Femur (tissue), 1 donor: ENCODE data around the gene TNS4.

Source experiments
- DNase-seq: peaks from one replicate; pipeline ENCODE4 v3.0.0-alpha.2; 2017

The TNS4 gene

DNA sequence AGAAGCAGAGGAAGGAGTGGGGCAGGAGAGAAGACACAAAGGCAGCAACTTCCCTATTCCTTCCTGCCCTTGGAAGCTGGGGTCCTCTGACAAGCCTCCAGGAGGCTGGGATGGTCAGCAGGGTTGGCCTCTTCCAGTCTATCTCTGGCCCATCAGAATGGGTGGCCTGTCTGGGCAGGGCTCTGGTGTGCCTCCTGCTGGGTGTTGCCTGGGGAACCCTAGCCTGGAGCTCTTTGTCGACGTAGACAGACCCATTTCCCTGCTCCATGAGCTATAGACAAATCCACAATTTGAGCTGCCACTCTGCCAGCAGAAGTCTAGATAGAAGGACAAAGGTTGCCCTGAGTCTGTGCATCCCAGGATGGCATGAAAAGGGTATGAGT lies 46.8 kb downstream of the TNS4 start:
- DNase-seq = no peak

DNA sequence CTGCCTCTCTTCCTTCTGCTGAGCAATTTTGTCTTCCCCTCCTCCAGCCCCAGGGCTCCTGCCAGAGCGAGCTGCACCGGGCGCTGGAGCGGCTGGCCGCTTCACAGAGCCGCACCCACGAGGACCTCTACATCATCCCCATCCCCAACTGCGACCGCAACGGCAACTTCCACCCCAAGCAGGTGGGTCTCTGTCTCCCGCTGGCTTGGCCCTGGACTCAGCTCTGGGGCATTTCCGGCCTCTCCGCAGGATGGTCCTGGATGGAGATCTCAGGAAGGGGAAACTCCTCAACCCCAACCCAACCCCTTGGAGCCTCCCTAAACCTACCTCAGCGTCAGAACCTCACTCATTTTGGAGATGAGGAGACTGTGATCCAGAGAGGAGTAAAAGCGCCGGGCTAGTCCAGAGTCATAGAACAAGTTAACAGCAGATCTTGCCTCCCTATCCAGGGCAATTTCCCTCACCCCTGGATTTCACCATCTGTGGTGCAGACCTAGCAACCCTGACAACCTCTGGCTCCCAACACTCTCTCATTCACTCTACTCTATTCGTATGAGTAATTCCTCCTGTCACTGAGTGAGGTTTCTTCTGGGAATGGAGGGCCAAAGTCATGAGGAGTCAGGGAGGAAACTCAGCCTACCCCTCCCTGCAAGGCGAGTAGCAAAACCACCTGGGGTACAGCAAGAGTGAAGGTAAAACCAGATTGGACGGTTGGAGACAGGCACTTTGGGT lies 47.4 kb downstream of the TNS4 start:
- no peak for DNase-seq

DNA sequence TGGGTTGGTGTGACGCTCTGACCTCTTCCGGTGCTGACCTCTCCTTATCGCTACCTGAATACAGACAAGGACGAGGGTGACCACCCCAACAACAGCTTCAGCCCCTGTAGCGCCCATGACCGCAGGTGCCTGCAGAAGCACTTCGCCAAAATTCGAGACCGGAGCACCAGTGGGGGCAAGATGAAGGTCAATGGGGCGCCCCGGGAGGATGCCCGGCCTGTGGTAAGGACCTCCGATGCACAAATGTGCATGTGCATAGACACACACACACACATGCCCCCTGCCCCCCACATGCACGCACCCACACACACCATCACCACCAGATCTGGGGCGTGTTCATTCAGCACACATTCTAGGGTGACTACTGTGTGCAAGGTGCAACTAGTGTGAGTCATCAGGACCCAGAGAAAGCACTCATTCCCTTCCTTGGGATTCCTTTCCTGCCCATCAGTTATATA lies 48.5 kb downstream of the TNS4 start:
- DNase-seq = no peak

DNA sequence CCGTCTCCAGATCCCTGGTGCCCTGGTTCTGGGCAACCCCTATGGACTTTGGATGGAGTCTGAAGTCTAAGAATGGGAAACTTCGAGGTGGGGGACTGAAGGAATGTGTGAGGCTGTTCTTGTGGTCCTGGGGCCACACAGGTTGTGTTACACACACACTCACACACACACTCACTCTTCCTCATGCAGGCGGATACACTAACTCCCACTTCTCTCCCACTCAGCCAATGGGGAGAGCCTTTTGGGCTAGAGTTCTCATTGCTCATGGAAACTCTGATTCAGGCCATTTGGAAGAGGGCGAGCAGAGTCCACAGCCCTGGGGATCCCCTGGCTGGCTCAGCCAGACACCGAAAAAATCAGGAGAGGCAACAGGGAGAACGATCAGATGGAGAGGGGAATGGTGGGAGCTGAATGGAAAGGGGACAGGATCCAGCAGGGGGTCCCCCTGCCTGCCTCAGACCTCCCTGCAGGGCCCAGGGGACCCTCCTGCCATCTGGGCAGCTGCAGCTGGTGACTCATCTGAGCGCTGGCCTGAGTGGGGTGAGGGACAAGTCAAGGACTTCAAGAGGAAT lies 49.1 kb downstream of the TNS4 start:
- DNase-seq = peak; percentile 82

DNA sequence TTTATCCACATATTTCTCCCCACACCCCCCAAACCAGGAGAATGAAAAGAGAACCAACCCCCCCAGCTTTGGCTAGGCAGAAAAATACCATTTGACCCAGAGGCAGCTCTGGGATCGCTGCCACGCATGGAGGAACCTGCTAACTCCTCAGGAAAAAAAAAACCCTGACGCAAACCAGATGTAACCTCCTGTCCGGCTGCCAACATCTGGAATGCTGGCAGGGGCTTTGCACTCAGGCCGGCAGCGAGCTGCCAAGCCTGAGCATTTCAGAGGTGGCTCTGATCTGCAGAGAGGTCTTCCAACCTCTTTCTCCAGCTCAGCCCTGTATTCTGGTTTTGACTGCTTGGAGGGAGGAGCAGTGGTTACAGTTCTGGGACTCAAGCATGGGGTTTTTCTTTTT lies 50.0 kb downstream of the TNS4 start:
- DNase-seq = peak; percentile 91

- DNase-seq = no peak
These were observed 51.2 kb downstream of the TNS4 start for GRCh38 chr17:40450175-40450574.

- no peak for DNase-seq
These were observed 52.7 kb downstream of the TNS4 start for GRCh38 chr17:40448639-40449261.

- no peak for DNase-seq
These were observed 53.2 kb downstream of the TNS4 start for GRCh38 chr17:40448213-40448638.

DNA sequence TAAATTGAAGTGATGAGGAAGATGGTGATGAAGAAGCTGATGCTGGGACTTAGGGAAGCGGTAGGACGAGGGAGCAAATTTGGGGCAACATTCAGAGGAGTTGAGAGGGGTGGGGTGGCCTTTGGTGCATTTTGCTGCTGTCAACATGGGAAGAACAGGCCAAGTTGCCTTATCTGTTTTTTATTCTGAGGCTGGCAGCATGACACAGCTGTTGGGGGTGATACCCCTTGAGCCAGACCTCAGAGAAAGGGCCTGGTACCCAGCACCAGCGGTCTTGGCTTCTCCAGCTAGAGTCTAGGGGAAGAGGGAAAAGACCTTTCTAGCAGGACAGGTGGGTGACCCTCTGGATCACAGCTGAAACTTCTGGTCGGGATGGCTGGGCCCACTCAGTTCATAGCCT lies 53.6 kb downstream of the TNS4 start:
- DNase-seq = no peak

GRCh38 chr17:40447148-40447644 lies 54.2 kb downstream of the TNS4 start:
- DNase-seq = no peak

DNA sequence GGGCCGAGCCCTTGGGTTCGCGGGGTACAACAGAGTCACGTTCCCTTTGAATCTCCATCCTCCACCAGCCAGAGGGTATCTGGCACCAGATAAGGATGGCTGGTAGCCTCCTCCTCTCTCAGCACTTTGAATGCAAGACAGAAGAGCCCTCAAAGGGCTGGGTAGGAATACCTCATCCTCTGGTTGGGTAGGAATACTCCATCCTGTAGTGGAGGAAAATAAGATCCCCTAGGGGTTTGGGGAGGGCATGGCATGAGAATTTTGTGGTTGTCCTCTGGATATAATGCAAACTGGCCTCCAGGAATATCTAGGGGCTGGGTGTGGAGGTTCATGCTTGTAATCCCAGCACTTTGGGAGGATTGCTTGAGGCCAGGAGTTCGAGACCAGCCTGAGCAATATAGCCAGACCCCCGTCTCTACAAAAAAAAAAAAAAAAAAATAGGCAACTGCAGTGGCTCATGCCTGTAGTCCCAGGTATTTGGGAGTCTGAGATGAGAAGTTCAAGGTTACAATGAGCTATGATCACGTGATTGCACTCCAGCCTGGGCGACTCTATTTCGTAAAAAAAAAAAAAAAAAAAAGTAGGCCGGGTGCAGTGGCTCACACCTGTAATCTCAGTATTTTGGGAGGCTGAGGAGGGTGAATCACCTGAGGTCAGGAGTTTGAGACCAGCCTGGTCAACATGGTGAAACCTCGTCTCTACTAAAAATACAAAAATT lies 55.5 kb downstream of the TNS4 start:
- no peak for DNase-seq

- DNase-seq = no peak
These were observed 57.2 kb downstream of the TNS4 start for GRCh38 chr17:40443988-40444899.

DNA sequence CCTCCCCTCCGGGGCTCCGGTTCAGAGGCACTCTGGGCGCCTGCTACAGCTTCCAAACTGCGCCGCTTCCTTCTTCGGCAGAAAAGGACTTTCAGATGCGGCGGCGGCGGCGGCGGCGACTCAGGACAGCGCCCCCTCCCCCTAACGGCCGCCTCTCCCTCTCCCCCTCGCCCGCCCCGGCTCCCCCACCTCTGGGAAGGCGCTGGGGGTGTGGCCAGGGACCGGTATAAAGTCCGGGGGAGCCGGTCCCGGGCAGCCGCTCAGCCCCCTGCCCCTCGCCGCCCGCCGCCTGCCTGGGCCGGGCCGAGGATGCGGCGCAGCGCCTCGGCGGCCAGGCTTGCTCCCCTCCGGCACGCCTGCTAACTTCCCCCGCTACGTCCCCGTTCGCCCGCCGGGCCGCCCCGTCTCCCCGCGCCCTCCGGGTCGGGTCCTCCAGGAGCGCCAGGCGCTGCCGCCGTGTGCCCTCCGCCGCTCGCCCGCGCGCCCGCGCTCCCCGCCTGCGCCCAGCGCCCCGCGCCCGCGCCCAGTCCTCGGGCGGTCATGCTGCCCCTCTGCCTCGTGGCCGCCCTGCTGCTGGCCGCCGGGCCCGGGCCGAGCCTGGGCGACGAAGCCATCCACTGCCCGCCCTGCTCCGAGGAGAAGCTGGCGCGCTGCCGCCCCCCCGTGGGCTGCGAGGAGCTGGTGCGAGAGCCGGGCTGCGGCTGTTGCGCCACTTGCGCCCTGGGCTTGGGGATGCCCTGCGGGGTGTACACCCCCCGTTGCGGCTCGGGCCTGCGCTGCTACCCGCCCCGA lies 58.0 kb downstream of the TNS4 start, which contains the start of gene IGFBP4:
TSS of gene IGFBP4 (plus strand) at position 255 of the 792 bp plus-strand sequence. CDS start at position 541, 286 bp downstream.
- DNase-seq = peak; percentile 89

GRCh38 chr17:40442392-40443195 lies 58.8 kb downstream of the TNS4 start:
- DNase-seq = no peak

DNA sequence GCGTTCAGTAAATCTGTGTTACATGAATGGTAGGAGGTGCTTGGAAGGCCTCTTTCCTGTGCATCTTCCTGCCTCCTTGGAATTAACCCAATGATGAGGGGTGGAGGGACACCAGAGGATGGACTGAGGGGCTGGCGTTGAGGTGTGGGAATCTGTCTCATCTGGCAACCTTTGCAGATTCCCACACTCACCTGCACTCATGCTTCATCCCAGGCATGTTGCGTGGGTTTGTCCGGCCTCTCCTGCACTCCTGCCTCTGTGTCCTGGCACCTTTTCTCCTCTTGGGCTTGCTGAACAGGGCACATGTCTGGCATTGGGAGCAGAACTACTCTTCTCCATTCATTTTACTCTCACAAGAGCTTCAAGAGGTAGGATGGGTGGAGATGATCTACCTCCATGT lies 61.3 kb downstream of the TNS4 start:
- no peak for DNase-seq

DNA sequence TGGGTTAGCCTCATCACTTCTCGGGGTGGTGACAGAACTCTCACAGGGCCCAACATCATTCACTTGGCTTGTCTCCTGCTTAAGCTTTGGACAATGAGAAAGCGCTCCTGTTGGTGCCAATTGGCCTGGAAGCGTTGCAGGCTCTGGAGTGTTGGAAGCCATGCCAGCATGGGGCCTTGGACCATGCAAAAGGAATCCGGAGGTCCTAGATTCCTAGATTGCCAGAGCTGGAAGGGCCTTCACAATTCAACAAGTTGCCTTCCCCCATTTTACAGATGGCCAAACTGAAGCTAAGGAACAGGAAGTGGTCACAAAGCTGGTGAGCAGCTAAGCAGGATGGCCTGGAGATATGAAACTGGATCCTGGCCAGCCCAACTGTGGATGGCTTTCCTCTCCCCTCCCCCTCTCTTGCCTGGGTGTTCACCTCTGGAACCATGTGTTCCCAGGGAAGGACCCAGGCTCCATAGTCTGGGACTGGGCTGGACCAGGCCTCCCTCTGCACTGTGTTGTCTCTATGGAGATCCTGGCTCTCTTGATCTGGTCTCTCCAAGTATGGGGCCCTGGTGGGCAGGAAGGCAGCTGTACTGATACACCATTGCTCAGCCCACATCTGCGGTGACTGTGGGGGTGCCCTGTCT lies 64.2 kb downstream of the TNS4 start:
- DNase-seq = no peak

DNA sequence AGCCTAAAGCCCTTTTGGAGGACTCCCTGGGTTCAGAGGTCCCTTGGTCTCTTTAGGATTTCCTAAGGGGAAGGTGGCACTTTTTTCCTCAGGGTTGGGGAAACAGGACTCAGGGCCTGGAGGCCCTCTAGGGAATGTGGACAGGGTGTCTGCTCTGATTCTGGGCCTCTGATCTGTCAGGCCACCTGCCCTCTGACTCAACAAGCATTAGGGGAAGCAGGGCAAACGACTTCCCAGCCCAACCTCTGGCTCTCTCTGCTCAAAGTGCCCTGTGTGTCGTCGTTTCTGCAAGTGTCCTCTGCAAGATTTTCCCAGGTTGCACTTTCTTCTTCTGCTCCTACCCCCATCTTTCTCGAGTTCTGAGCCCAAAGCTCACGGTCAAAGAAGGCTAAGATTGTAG lies 64.8 kb downstream of the TNS4 start:
- no peak for DNase-seq

GRCh38 chr17:40433551-40434415 lies 67.6 kb downstream of the TNS4 start:
- no peak for DNase-seq
